OCI-LY7 (cell line): Measurements from ENCODE around the gene METTL27. TPM values are rescaled to one million over a fixed set of nuclear protein-coding genes. Genes with fewer than 3 reads are reported as not detected.

Experiments used
- BruUV-seq: library from RNA; stranded (reverse); fragments of 400-500 nt; replicated peaks from 2 replicates; lab custom pipeline; 2021; lab: Mats Ljungman, UMichigan
- CTCF ChIA-PET: fragments of 300-600 bp; sonication (Branson Sonifier 250); formaldehyde crosslinking; loops from one replicate; lab custom pipeline; 2022; ENCODE audit warnings: antibody characterized with exemption; ENCODE audit not compliant: unreplicated experiment; lab: Charles Lee
- POLR2A ChIA-PET: fragments of 300-600 bp; sonication (Branson Sonifier 250); formaldehyde crosslinking; loops from one replicate; lab custom pipeline; 2022; ENCODE audit warnings: antibody characterized with exemption; lab: Charles Lee
- DNase-seq: peaks from one replicate; pipeline ENCODE4 v3.0.0-alpha.2; 2015; ENCODE audit warnings: low spot score
- H2AFZ ChIP-seq: fragments of 200-600 bp; sonication (generic), shearing (Covaris generic); 2 replicates; pipeline ENCODE4 v1.6.1; 2014; ENCODE audit warnings: mild to moderate bottlenecking, antibody characterized with exemption, low read length, moderate library complexity
- H3K27ac ChIP-seq: fragments of 200-600 bp; sonication (generic); 2 replicates; pipeline ENCODE4 v1.5.1; 2014; ENCODE audit warnings: mixed run types, low read depth, mild to moderate bottlenecking, moderate library complexity, low read length, inconsistent platforms; ENCODE audit not compliant: poor library complexity, severe bottlenecking
- H3K36me3 ChIP-seq: fragments of 200-600 bp; sonication (generic); 2 replicates; pipeline ENCODE4 v1.6.1; 2014; ENCODE audit warnings: mild to moderate bottlenecking, antibody characterized with exemption, low read length, moderate library complexity, mixed read lengths; ENCODE audit not compliant: insufficient read depth
- H3K4me1 ChIP-seq: fragments of 200-600 bp; sonication (generic); 2 replicates; pipeline ENCODE4 v1.5.1; 2014; ENCODE audit warnings: mild to moderate bottlenecking, low read length; ENCODE audit not compliant: insufficient read depth, poor library complexity, severe bottlenecking
- H3K4me2 ChIP-seq: fragments of 200-600 bp; sonication (generic); 2 replicates; pipeline ENCODE4 v1.6.1; 2014; ENCODE audit warnings: mild to moderate bottlenecking, low read length
- H3K4me3 ChIP-seq: fragments of 200-600 bp; sonication (generic); 2 replicates; pipeline ENCODE4 v1.5.1; 2014; ENCODE audit warnings: mild to moderate bottlenecking, low read depth, low read length; ENCODE audit not compliant: poor library complexity, severe bottlenecking
- H3K79me2 ChIP-seq: fragments of 200-600 bp; sonication (generic); 2 replicates; pipeline ENCODE4 v1.6.1; 2016; ENCODE audit warnings: low read depth, mild to moderate bottlenecking, low read length, moderate library complexity, mixed read lengths; ENCODE audit not compliant: insufficient read depth
- H3K9me2 ChIP-seq: fragments of 200-600 bp; sonication (generic); 2 replicates; pipeline ENCODE4 v1.6.1; 2016; ENCODE audit warnings: mild to moderate bottlenecking, low read length, mixed read lengths; ENCODE audit not compliant: insufficient read depth
- H3K9me3 ChIP-seq: fragments of 200-600 bp; sonication (generic); 2 replicates; pipeline ENCODE4 v1.6.1; 2014; ENCODE audit warnings: mild to moderate bottlenecking, mixed run types, low read length, mixed read lengths
- H4K20me1 ChIP-seq: fragments of 200-600 bp; sonication (generic); 2 replicates; pipeline ENCODE4 v1.6.1; 2014; ENCODE audit warnings: mild to moderate bottlenecking, antibody characterized with exemption, low read length, moderate library complexity, mixed read lengths; ENCODE audit not compliant: insufficient read depth
- EZH2phosphoT487 ChIP-seq: fragments of 200-600 bp; sonication (generic); IDR thresholded peaks from 2 replicates; pipeline ENCODE4 v1.6.1; 2018; ENCODE audit warnings: low read depth, borderline replicate concordance, mild to moderate bottlenecking, mixed run types, antibody characterized with exemption, low read length, moderate library complexity, mixed read lengths
- intact Hi-C: fragments of 100-400 bp; cut with micrococcal nuclease; formaldehyde crosslinking; loops from one replicate; pipeline ENCODE4 v1.10.0; 2022; ENCODE audit not compliant: unreplicated experiment
- total RNA-seq, 2 experiments: library from RNA; depleted of rRNA in 1 of 2; stranded (reverse); fragments of >200 nt in 1 of 2; shearing (Covaris generic) in 1 of 2; gene quantifications; 2 replicates each; pipeline ENCODE4 v1.2.3, GENCODE V29; 2014 to 2022
- TF ChIP-seq, protein P1 (sequence below): fragments of 200-600 bp; sonication (generic); conservative IDR thresholded peaks from 2 replicates; pipeline ENCODE4 v1.5.1; 2014; ENCODE audit warnings: mild to moderate bottlenecking, antibody characterized with exemption, low read length, moderate library complexity, mixed read lengths

The METTL27 gene
- total RNA-seq, 2 experiments from 2014 or later, result 0.92 to 2.1 TPM

GRCh38 chr7:73844131-73844547, 1.8 kb upstream of the METTL27 start:
- peaks cover 14% of the 10 kb centered on the region for H3K4me1 ChIP-seq
- H3K27ac ChIP-seq, result no peak overlapping the region
- POLR2A ChIA-PET, result no interaction called here
- no peak overlapping the region for H3K4me2 ChIP-seq
- DNase-seq, result no peak
- H3K36me3 ChIP-seq, result no peaks in the 10 kb centered on the region
- BruUV-seq, result no TSS peak
- no peaks in the 10 kb centered on the region for H3K9me2 ChIP-seq
- no peak overlapping the region for H3K4me3 ChIP-seq
- H2AFZ ChIP-seq, result peak overlapping the region; percentile 11; the same call in 1 of the 2 replicates
- CTCF ChIA-PET, result no interaction called here
- TF ChIP-seq EZH2phosphoT487, result no peak
- TF ChIP-seq, protein P1, sequence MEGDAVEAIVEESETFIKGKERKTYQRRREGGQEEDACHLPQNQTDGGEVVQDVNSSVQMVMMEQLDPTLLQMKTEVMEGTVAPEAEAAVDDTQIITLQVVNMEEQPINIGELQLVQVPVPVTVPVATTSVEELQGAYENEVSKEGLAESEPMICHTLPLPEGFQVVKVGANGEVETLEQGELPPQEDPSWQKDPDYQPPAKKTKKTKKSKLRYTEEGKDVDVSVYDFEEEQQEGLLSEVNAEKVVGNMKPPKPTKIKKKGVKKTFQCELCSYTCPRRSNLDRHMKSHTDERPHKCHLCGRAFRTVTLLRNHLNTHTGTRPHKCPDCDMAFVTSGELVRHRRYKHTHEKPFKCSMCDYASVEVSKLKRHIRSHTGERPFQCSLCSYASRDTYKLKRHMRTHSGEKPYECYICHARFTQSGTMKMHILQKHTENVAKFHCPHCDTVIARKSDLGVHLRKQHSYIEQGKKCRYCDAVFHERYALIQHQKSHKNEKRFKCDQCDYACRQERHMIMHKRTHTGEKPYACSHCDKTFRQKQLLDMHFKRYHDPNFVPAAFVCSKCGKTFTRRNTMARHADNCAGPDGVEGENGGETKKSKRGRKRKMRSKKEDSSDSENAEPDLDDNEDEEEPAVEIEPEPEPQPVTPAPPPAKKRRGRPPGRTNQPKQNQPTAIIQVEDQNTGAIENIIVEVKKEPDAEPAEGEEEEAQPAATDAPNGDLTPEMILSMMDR, result no peak
- intact Hi-C loops, result loop anchor here (5.0 kb wide), 1 partner anchor 107 kb away; the partner anchor contains the start of gene ABHD11
- no peaks in the 10 kb centered on the region for H3K79me2 ChIP-seq
- no peaks in the 10 kb centered on the region for H4K20me1 ChIP-seq
- 0 out of 2 replicates have a peak, but pooled peaks cover 4% of the 10 kb centered on the region for H3K9me3 ChIP-seq

GRCh38 chr7:73841689-73842066, 638 bp downstream of the METTL27 start:
- peak overlapping the region; percentile 87 for H2AFZ ChIP-seq
- TF ChIP-seq EZH2phosphoT487, result no peak
- TF ChIP-seq, protein P1, result no peak
- no peaks in the 10 kb centered on the region for H4K20me1 ChIP-seq
- H3K9me2 ChIP-seq, result no peaks in the 10 kb centered on the region
- H3K9me3 ChIP-seq, result no peaks in the 10 kb centered on the region
- ChIA-PET POLR2A (no interaction called here), CTCF (no interaction called here)
- DNase-seq, result no peak
- no peaks in the 10 kb centered on the region for H3K79me2 ChIP-seq
- peak overlapping the region; percentile 72 for H3K4me2 ChIP-seq
- BruUV-seq, result no TSS peak
- intact Hi-C loops, result loop anchor here (5.0 kb wide), 1 partner anchor 104 kb away; the partner anchor contains the start of gene ABHD11
- no peaks in the 10 kb centered on the region for H3K36me3 ChIP-seq
- H3K4me3 ChIP-seq, result peak overlapping the region; percentile 63
- H3K27ac ChIP-seq, result no peak overlapping the region
- H3K4me1 ChIP-seq, result peaks cover 14% of the 10 kb centered on the region

- no TSS peak for BruUV-seq
- intact Hi-C loops, result loop anchor here (5.0 kb wide), 1 partner anchor 104 kb away; the partner anchor contains the start of gene ABHD11
- no peak overlapping the region for H3K27ac ChIP-seq
Measured at GRCh38 chr7:73840715-73841379, 1.5 kb downstream of the METTL27 start.

More at GRCh38 chr7:73840715-73841379, 1.5 kb downstream of the METTL27 start:
- ChIA-PET CTCF (no interaction called here), POLR2A (no interaction called here)
- H3K4me3 ChIP-seq, result no peak overlapping the region
- no peak for DNase-seq
- H4K20me1 ChIP-seq, result no peaks in the 10 kb centered on the region
- H3K4me1 ChIP-seq, result peaks cover 14% of the 10 kb centered on the region
- no peaks in the 10 kb centered on the region for H3K79me2 ChIP-seq
- TF ChIP-seq, protein P1, result no peak
- TF ChIP-seq EZH2phosphoT487, result no peak
- H3K9me3 ChIP-seq, result no peaks in the 10 kb centered on the region
- H2AFZ ChIP-seq, result no peak overlapping the region
- H3K9me2 ChIP-seq, result no peaks in the 10 kb centered on the region
- H3K36me3 ChIP-seq, result no peaks in the 10 kb centered on the region
- H3K4me2 ChIP-seq, result no peak overlapping the region
